ENCODE measurements around the gene FOXE3.

Gene FOXE3

DNA sequence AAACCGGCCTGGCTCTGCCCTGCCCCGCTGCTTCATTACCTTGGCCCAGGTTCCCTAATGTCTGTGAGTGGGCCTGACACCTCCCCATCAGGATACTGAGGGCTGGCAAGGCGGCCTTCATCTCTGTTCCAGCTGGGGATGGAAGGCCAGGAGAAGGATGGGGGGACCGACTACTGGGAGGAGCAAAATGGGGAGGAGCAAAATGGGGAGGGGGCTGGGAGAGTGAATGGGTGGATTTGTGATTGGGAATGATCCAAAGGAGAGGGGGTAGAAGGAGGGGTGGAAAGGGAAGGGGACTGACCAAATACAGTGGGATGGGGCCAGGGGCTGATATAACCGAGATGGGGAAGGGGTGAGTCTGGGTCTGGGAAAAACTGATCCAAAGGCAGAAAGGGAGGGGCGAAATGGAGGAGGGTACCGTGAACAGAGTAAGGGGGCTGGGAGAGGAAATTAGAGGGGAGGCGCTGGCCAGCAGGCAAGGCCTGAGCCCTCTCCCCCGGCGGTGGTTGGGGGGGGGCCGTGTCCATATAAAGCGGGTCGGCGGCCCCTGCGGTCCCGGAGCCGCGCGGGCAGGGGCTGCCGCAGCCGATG lies at the start of gene FOXE3:
FOXE3 (plus strand) TSS at position 558 of the 591 bp plus-strand sequence; CDS start at position 589, 31 bp downstream.
- in situ Hi-C loops (cut with MboI; ENCODE audit: low sequenced_read_pairs) = no loop called here

GRCh38 chr1:47367651-47368050 lies 48.4 kb upstream of the FOXE3 start:
- in situ Hi-C loops (cut with MboI; ENCODE audit: low sequenced_read_pairs) = no loop called here

GRCh38 chr1:47371016-47371517 lies 45.0 kb upstream of the FOXE3 start:
- in situ Hi-C loops (cut with MboI; ENCODE audit: low sequenced_read_pairs) = no loop called here

- in situ Hi-C loops (cut with MboI; ENCODE audit: low sequenced_read_pairs) = no loop called here
Observed at GRCh38 chr1:47374501-47374900, 41.6 kb upstream of the FOXE3 start.

GRCh38 chr1:47378147-47378546 lies 37.9 kb upstream of the FOXE3 start:
- in situ Hi-C loops (cut with MboI; ENCODE audit: low sequenced_read_pairs) = loop anchor here (25.0 kb wide), 1 partner anchor 334 kb away; no protein-coding TSS in a partner anchor

- in situ Hi-C loops (cut with MboI; ENCODE audit: low sequenced_read_pairs) = loop anchor here (25.0 kb wide), 1 partner anchor 332 kb away; no protein-coding TSS in a partner anchor
Observed at GRCh38 chr1:47380699-47381098, 35.4 kb upstream of the FOXE3 start.

GRCh38 chr1:47382399-47382983 lies 33.6 kb upstream of the FOXE3 start:
- in situ Hi-C loops (cut with MboI; ENCODE audit: low sequenced_read_pairs) = loop anchor here (25.0 kb wide), 1 partner anchor 330 kb away; no protein-coding TSS in a partner anchor

DNA sequence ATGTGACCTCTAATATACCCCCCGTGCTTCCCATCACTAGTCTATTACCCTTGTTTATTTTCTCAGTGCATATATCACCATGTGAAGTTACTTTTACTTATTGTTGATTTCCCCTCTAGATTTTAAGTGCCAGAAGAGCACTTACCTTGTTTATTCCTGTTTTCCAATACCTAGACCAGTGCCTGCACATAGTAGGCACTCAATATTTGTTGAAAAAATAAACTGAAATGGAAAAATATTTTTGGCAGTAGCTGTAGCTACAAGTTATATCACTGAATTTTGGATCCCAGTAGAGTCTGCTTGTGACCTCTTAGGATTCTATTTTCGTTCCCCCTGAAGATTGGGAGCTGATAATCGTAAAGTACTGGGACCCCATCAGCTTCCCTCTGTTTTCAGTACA lies 32.0 kb upstream of the FOXE3 start:
- in situ Hi-C loops (cut with MboI; ENCODE audit: low sequenced_read_pairs) = loop anchor here (25.0 kb wide), 1 partner anchor 328 kb away; no protein-coding TSS in a partner anchor

- in situ Hi-C loops (cut with MboI; ENCODE audit: low sequenced_read_pairs) = loop anchor here (25.0 kb wide), 1 partner anchor 327 kb away; no protein-coding TSS in a partner anchor
Observed at GRCh38 chr1:47385020-47385419, 31.1 kb upstream of the FOXE3 start.

GRCh38 chr1:47386268-47386667 lies 29.8 kb upstream of the FOXE3 start:
- in situ Hi-C loops (cut with MboI; ENCODE audit: low sequenced_read_pairs) = loop anchor here (25.0 kb wide), 1 partner anchor 326 kb away; no protein-coding TSS in a partner anchor

DNA sequence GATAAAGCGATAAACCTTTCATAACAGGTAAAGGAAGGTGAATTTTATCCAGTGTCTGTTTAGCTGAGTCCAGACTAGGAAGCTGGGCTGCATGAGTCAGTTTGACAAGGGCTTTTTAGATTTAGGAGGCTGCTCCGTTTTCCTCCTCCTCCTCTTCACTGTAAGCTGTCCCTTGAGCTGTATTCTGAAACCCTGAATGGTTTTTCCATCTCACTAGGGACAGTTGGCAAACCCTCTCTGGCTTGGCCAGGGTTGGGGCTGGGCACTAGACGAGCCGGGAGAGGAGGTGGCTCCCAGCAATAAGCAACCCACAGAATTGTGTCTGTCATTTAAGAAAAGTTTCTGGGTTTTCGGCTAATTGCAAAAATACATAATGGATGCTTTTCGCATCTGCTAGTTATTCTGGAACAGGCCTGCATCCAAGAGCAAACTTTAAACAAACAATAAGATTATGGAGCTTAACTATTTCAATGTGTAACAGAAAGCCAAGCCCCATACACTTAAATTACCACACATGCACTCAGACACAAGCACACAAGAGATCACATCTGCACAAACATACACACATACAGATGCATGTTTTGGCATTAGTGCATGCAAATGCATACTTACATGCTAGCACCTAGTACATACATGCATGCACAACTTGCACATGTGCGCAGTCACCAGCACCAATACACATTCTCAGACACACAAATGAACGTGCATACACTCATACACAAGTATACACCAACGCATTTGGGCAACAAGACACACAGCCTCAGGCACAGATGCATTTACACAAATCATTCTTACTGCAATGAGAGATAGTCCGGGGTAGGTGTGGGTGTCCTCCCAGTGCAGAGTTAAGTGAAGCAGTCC lies 27.8 kb upstream of the FOXE3 start:
- in situ Hi-C loops (cut with MboI; ENCODE audit: low sequenced_read_pairs) = loop anchor here (25.0 kb wide), 1 partner anchor 324 kb away; no protein-coding TSS in a partner anchor

DNA sequence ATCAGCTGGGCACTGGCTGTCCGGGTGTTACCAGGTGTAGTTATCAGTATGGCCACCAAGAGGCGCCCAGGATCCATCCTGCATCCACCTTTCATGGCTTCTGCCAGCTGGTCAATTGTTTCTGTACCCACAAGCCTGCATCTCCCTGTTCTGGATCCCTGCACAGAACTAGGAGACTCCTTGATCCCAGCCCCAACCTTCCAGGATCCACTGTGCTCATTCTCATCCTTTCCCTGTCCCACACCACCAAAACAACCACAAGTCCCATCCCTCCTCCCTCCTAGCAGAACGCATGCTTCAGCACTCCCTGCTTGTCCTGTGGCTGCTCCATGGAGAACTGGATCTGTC lies 27.2 kb upstream of the FOXE3 start:
- in situ Hi-C loops (cut with MboI; ENCODE audit: low sequenced_read_pairs) = loop anchor here (25.0 kb wide), 1 partner anchor 323 kb away; no protein-coding TSS in a partner anchor

DNA sequence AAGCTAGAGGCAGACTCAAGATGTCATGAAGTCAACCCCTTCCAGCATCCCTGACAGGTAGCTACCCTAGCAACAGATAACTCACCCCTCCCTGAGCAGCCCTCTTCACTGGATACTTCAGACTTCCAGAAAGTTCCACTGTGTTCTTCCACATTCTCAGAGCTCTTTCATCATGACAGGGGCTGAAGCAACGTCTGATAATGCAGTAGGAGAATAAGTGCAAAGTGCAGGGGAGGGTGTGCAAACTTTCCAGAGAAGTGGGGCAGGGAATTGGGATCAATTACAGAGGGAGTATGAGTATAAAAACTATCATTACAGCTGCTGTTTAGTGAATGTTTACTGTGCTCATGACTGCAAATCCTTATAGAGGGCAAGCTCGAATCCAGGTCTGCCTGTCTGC lies 26.4 kb upstream of the FOXE3 start:
- in situ Hi-C loops (cut with MboI; ENCODE audit: low sequenced_read_pairs) = loop anchor here (25.0 kb wide), 1 partner anchor 323 kb away; no protein-coding TSS in a partner anchor

DNA sequence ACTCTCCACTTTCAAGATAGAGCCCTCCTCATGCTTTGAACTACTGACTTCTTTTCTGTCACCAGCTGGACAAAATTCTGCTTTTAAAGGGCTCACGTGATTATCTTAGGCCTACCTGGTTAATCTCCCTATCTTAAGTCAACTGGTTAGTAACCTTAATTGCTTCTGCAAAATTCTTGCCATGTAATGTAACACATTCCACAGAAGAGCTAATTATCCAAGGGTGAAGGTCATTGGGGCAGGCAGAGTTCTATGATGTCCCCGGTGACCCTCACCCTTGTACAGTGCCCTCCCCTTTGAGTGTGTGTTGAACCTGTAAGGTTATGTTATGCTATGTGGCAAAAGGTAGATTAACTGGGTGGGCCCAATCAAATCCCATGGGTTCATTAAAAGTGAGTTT lies 25.2 kb upstream of the FOXE3 start:
- in situ Hi-C loops (cut with MboI; ENCODE audit: low sequenced_read_pairs) = loop anchor here (25.0 kb wide), 1 partner anchor 321 kb away; no protein-coding TSS in a partner anchor

DNA sequence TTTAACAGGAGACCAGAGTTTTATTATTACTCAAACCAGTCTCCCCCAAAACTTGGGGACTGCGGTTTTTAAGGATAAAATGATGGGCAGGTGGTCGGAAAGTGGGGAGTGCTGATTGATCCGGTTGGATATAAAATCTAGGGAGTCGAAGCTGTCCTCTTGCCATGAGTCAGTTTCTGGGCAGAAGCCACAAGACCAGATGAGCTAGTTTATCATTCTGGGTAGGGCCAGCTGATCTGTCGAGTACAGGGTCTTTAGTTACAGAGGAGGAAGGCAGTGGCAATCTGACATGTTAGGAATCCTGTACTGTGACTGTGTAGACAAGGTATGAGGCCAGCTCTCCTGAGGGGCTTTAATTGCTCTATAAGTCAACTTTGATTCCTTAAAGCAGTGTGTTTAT lies 22.9 kb upstream of the FOXE3 start:
- in situ Hi-C loops (cut with MboI; ENCODE audit: low sequenced_read_pairs) = loop anchor here (25.0 kb wide), 1 partner anchor 319 kb away; no protein-coding TSS in a partner anchor

DNA sequence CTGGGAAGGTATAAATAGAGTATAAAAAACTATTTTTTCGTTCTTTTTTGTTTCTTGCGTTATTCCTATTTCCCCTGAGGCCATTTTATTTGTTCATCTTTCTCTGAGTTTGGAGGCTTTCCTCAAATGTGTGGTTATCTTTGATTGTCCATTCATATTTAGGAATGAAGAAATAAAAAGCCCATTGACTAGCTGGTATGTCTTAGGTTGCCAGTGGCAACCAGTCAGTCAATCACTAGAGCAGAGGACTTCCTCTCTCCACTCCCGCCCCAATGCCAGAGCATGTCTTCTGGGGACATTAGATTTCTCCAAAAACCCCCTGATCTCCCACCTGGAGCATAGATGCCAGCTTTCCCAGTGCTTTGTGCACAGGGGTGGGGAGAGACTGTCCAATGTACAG lies 20.7 kb upstream of the FOXE3 start:
- in situ Hi-C loops (cut with MboI; ENCODE audit: low sequenced_read_pairs) = loop anchor here (25.0 kb wide), 1 partner anchor 317 kb away; no protein-coding TSS in a partner anchor

DNA sequence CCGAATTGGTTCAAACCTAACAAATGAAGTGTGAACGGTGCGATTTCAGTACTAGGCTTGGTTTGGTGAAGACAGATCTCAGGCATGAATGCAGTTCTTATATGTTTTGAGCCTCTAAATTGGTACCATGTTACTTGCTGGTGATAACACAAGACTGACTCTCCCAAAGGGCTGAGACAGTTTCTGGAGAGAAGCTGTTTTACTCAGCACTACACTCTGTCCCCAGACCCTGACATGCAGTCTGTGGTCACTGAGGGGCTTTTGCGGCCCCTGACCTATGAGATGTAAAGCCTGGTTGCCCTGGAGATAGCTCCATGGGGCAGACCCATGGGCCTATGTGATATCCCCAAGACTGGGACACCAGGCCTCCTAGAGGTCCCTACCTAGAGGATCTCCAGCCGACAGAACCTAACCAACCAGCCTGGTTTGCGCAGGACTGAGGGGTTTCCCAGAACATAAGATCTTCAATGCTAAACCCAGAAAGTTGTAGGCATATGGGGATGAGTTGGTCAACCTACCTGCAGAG lies 19.4 kb upstream of the FOXE3 start:
- in situ Hi-C loops (cut with MboI; ENCODE audit: low sequenced_read_pairs) = loop anchor here (25.0 kb wide), 1 partner anchor 316 kb away; no protein-coding TSS in a partner anchor

- in situ Hi-C loops (cut with MboI; ENCODE audit: low sequenced_read_pairs) = loop anchor here (25.0 kb wide), 1 partner anchor 313 kb away; no protein-coding TSS in a partner anchor
Observed at GRCh38 chr1:47399138-47399845, 16.8 kb upstream of the FOXE3 start.

DNA sequence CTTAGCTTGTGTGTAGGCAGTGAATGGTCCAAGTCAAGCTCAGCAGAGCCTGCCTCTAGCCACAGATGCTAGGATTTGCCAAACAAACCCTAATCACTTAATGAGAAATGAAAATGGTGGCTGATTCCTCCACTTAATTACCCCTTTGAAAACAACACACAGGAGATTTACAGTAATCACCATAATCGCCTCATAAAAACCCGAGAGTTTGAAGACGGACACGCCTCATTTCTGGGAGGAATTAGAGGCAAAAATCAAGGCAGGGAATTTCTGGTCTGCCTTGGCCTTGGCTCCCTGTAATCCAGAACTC lies 16.3 kb upstream of the FOXE3 start:
- in situ Hi-C loops (cut with MboI; ENCODE audit: low sequenced_read_pairs) = loop anchor here (25.0 kb wide), 1 partner anchor 312 kb away; no protein-coding TSS in a partner anchor

GRCh38 chr1:47401761-47402160 lies 14.3 kb upstream of the FOXE3 start:
- in situ Hi-C loops (cut with MboI; ENCODE audit: low sequenced_read_pairs) = no loop called here

All from HL-60/S4 treated with phorbol 12-myristate 13-acetate at 8.2 ng/mL for 4 days and 3 days (cell line).